Urothelium cell line (cell line): Measurements from ENCODE around the gene PIWIL4.
A peak's percentile ranks its signal among the peaks of the same experiment; 100 is the strongest.
"Not testable (repeated sequence)": the region's sequence is repeated elsewhere in the genome, so short reads cannot be mapped to it uniquely, and the experiment has no call there.

Experiments
- DNase-seq: peaks from one replicate; pipeline ENCODE4 v3.0.0; 2011; ENCODE audit warnings: low spot score, mixed read lengths
- FAIRE-seq: peaks from 2 replicates; lab custom pipeline; 2011; peaks lifted over from hg19 to GRCh38; lab: Jason Lieb, UNC

The PIWIL4 gene

DNA sequence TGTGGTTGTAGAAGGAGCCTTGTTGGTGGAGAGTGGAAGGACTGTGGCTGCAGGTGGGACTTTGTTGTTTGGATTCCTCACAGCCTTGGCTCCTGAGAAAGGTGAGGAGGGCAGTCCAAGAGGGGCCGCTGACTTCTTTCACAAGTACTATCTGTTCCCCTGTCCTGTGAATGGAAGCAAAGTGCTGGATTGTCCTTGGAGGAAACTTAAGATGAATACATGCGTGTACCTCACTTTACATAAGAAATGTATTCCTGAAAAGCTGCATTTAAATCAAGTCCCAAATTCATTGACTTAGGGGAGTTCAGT, 21.1 kb upstream of the PIWIL4 start:
- DNase-seq = no peak
- no peak for FAIRE-seq

GRCh38 chr11:94546886-94547285, 20.3 kb upstream of the PIWIL4 start:
- DNase-seq = no peak
- no peak for FAIRE-seq

- DNase-seq = no peak
- no peak for FAIRE-seq
Observed at GRCh38 chr11:94549146-94549545, 18.0 kb upstream of the PIWIL4 start.

DNA sequence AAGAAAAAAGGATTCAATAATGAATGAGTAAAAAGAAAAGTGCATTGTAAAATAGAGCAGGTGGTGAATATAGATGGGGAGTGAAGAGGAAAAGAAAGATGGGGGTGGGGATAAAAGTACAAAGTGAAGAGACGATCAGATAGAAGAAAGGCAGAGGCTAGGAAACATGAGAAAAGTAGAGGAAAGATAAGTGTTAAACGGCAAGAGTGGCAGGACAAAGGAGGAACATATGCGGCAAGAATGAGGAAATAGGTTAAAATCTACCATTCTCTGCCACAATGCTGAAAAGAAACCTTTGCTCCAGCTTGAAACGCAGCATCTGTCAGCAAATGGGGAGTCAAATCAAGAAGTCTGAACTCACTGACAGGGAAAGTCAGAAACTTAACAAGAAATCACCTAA, 16.7 kb upstream of the PIWIL4 start:
- DNase-seq (no peak), FAIRE-seq (no peak)

- no peak for FAIRE-seq
- DNase-seq = no peak
Observed at GRCh38 chr11:94553938-94554337, 13.2 kb upstream of the PIWIL4 start.

GRCh38 chr11:94555752-94556329, 11.3 kb upstream of the PIWIL4 start:
- DNase-seq = not testable (repeated sequence)

DNA sequence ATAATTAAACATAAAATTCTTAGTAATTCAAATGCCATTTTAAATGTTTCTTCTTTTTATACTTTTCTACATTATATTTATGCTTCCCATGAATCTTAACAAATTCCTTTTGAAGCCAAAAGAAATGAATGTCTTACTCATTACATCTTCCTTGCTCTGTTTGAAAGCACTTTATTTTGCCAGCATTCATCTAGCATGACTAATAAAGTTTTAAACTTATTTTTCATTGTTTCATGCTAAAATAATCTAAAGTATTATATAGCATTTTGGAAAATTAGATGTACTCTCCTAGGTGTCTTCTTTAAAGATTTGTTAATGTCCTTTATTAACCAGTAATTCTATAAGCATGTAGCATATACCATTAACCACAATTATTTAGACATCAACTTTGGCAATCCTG, 9.7 kb upstream of the PIWIL4 start:
- FAIRE-seq = no peak
- no peak for DNase-seq

More at GRCh38 chr11:94555752-94556329, 11.3 kb upstream of the PIWIL4 start:
- not testable (repeated sequence) for FAIRE-seq

DNA sequence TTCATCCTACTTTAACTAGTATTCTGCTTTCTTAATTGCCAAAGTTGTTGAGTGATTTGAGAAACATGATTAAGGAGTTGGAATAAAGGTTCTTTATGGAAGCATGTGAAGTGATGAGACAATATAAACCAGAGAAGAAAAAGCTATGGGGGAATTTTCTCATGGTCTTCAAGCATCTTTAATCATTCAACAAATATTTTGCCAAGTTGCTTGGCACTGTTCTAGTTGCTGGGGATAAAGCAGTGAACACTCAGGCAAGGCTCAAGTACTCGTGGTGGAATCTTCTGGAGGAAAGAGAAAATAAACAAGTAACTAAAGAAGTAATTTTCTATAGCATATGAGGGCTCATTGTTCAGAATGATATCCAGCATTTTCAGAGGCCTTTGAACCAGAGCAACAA, 9.2 kb upstream of the PIWIL4 start:
- DNase-seq (no peak), FAIRE-seq (no peak)

DNA sequence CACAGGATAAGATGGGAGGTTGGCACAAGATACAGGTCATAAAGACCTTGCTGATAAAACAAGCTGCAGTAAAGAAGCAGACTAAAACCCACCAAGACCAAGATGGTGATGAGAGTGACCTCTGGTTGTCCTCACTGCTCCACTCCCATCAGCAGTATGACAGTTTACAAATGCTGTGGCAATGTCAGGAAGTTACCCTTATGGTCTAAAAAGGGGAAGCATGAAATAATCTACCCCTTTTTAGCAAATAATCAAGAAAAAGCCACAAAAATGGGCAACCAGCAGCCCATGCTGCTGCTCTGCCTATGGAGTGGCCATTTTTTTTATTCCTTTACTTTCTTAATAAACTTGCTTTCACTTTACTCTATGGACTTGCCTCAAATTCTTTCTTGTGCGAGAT, 8.7 kb upstream of the PIWIL4 start:
- DNase-seq = no peak
- FAIRE-seq = no peak

DNA sequence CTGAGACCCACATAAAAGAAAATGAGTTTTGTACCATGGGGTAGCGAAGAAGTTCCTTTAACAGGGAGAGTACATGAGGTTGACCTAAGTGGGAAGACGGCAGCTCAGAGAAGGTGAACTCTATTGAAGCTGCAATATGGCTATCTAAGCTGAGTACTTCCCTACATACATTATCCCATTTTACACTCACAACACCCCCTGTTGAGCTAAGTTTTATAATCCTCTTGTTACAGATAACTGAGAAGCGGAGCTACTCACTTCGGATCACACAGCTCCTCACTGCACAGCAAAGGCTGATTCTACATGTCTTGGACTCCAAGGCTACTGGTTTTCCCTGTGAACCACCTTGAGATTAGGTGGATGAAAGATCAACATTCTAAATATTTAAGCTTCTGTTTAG, 8.2 kb upstream of the PIWIL4 start:
- DNase-seq = no peak
- FAIRE-seq = no peak

DNA sequence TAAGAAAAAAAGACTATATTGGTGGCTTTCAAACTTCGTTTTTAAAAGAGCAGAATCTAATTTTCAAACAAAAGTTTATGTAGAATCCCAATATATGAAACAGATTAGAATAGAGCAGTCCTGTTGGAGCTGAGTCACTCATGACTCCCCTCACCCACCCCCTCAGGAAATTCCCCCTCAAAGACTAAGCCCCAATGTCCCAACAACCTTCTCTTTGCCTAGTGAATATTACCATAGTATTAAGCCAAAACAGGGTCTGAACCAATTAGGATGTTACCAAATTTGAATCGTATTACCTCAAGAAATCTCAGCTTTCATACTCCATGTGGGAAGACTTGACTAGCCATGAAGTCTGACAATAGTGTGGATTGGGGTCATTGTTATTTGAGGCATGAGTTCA, 7.8 kb upstream of the PIWIL4 start:
- FAIRE-seq (no peak), DNase-seq (no peak)

- DNase-seq (no peak), FAIRE-seq (no peak)
Observed at GRCh38 chr11:94560834-94561233, 6.3 kb upstream of the PIWIL4 start.

- FAIRE-seq = no peak
- DNase-seq = peak; percentile 67
Observed at GRCh38 chr11:94563176-94563847, 3.9 kb upstream of the PIWIL4 start.

GRCh38 chr11:94563848-94564467, 3.2 kb upstream of the PIWIL4 start:
- DNase-seq (no peak), FAIRE-seq (no peak)

- FAIRE-seq (no peak), DNase-seq (no peak)
Observed at GRCh38 chr11:94568200-94568599, 1.0 kb downstream of the PIWIL4 start.

GRCh38 chr11:94568717-94569116, 1.5 kb downstream of the PIWIL4 start:
- no peak for DNase-seq
- no peak for FAIRE-seq

- not testable (repeated sequence) for FAIRE-seq, DNase-seq
Observed at GRCh38 chr11:94572975-94573374, 5.8 kb downstream of the PIWIL4 start.

DNA sequence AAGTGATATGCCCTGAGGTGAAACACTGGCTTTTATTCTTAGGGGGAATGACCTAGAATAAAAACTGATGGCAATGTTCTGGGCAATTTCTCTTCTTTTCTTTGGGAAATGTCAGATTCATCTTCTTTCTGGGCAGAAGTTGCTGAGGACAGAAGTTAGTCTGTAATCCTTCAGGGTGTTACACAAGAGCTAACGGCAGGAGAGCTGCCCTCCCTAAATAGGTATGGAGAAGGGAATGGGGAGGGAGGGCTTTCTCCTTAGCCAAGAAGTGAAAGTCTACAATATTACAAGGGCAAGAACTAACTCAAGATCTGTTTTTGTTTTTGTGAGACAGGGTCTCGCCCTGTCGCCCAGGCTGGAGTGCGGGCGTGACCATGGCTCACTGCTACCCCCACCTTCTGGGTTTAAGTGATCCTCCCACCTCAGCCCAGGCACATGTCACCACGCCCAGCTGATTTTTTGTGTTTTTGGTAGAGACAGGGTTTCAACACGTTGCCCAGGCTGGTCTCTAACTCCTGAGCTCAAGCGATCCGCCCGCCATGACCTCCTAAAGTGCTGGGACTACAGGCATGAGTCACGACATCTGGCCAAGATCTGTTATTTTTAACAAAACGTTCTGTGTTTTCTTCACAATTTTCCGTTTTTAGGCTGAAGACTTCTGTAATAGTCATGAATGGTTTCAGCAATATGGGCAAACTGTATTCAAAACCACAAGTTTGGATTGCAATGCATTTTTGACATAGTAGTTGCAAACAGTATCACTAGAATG, 7.2 kb downstream of the PIWIL4 start:
- DNase-seq (no peak), FAIRE-seq (no peak)

DNA sequence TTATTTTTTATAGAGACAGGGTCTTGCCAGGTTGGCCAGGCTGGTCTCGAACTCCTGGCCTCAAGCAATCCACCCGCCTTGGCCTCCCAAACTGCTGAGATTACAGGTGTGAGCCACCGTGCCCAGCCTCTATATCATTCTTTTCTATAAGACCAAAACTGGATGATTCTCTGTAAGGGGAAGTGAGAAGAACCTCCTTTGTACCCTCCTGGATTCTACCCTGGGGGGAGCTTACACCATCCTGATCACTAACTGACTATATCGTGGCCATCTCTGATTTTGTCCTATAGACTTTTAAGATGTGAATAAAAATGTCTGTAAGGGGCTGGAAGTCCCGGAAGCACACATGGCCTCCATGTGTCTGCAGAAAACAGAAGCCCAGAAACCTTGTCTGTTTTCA, 9.1 kb downstream of the PIWIL4 start:
- no peak for FAIRE-seq
- no peak for DNase-seq

DNA sequence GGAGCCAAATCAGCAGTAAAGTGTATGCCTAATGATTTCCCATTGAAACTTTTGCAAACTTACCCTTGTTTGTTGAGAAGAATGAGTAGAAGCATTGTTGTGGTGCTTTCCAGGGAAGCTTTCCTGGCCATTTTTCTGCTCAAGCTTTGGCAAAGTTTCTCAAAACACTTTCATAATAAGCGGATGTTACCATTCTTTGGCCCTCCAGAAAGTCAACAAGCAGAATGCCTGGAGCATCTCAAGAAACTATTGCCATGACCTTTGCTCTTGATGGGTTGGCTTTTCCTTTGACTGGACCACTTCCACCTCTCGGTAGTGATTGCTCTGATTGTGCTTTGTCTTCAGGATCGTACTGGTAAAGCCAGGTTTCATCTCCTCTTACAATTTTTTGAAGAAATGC, 10.7 kb downstream of the PIWIL4 start:
- DNase-seq (no peak), FAIRE-seq (no peak)

DNA sequence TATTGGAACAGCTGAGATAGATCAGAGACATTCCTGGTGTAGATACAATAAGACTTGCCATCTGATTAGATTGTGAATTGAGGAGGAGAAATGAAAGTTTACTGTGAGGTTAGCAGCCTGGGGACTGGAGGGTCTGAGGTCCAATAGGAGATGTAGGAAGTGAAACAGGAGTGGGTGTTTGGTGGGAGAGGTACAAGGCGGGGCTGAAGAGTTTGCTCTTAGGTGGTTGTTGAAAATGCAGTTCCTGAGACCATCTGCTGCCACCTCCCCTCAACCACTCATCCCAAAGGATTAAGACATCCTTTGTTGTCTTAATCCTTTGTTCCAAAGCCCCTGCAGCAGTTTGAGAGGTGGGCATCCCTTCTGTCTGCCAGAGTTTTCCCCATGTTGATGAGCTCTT, 14.8 kb downstream of the PIWIL4 start:
- DNase-seq = no peak
- FAIRE-seq = no peak
